AG09319 (cell line): Measurements from ENCODE around the gene S100A4.

Experiments
- DNase-seq: peaks from one replicate; pipeline ENCODE4 v3.0.0-alpha.2; 2010; ENCODE audit warnings: low read depth; ENCODE audit errors: extremely low read depth
- TF ChIP-seq, protein P1 (sequence below): IDR thresholded peaks from 2 replicates; pipeline ENCODE4 v1.5.1; 2011; ENCODE audit warnings: low read depth, mild to moderate bottlenecking, inconsistent platforms, low read length, moderate library complexity

The S100A4 gene

DNA sequence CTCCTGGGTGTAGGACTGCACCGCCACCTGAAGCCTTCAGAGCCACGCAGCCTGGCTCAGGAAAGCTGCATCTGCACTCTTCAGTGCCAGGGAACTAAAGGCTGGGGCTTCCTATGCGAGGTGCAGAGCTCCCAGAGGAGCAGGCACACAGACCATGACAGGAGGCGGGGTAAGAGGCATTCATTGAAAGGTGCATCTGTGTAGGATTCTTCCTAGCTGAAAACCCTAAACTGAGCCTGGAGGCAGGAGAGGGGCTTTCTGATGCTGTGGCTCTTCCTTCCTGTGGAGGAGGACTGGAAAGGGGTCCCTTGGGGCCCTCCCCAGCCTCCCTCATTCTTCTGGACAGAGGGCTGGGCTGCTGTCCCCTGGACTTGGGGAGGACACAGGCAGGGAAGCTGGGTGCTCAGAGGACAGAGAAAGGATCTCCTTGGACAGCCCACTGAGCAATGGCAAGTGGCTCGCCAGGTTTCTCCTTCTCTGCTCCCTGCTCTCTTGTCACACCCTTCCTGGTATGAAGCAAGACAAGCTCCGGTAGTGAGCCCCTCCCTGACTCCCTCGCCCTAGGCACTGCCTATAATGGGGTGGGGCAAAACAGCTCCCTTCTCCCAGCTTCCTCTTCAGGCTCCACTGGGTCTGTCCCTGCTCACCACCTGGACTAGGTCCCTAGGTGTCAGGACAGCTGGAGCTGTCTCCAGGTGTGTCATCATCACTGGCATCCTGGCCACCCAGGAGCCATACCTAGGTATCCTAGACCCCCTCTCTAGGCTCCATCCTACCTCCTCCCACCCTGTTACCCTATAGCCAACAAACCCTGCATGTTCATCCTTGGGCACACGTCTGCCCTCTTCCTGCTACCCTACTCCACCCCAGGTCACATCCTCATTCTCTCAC is 29.9 kb downstream of the S100A4 start:
- TF ChIP-seq, protein P1, sequence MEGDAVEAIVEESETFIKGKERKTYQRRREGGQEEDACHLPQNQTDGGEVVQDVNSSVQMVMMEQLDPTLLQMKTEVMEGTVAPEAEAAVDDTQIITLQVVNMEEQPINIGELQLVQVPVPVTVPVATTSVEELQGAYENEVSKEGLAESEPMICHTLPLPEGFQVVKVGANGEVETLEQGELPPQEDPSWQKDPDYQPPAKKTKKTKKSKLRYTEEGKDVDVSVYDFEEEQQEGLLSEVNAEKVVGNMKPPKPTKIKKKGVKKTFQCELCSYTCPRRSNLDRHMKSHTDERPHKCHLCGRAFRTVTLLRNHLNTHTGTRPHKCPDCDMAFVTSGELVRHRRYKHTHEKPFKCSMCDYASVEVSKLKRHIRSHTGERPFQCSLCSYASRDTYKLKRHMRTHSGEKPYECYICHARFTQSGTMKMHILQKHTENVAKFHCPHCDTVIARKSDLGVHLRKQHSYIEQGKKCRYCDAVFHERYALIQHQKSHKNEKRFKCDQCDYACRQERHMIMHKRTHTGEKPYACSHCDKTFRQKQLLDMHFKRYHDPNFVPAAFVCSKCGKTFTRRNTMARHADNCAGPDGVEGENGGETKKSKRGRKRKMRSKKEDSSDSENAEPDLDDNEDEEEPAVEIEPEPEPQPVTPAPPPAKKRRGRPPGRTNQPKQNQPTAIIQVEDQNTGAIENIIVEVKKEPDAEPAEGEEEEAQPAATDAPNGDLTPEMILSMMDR = no peak
- DNase-seq = no peak

DNA sequence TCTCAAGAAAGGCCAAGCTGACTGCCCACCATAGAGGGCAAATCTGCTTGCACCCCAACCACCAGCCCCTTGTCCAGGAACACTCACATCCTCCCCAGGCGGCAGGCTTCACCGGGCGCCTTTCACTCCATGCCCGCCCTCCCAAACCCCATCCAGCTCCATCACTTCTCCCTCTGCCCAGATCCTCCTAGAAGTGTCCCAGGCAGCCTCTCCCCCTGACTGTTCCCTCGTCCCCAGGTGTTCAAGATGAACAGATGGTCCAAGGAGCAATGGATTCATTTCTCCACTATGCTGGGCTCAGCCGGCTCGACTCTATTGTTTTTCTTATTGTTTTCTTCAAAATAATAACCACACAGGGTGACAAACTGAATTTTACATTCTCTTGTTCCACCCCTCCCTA is 31.9 kb downstream of the S100A4 start:
- TF ChIP-seq, protein P1 = no peak
- DNase-seq = no peak

DNA sequence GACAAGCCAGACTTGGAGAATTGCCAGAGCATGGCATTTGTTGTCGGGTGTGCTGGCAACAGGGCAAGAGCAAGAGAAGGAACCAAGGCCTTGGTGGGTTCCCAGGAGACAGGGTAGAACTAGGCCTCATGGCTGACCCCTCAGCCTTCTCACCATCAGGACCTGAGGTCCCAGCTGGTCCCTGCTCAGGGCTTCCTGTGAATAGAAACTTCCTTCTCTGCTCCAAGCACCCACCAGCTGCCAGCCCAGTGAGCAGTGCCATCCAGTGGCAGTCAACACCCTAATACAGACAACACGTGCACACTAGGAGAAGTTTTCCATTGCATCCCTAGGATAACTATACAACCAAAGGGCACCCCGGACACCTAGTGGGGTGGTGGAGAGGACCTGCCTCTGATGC is 32.6 kb downstream of the S100A4 start:
- no peak for DNase-seq
- TF ChIP-seq, protein P1 = no peak

DNA sequence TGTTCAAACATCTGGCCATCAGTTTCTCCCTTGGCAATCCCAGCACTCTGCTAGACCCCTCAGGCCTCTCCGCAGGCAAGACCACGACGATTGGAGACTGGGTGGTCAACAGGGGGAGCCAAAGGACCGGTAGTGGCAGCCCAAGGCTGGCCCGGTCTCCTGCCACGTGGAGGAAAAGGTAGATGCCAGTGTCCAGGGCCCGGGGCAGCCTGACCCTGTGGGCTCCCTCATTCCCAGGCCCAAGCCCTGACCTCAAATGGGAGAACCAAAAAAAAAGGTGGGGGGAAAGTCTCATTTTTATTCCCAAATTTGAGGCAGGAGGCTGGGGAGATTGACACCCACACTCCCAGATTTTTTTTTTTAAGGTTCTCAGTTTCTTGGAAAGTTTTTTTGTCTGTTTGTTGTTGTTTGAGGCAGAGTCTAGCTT is 34.6 kb downstream of the S100A4 start:
- DNase-seq = no peak
- TF ChIP-seq, protein P1 = peak; percentile 96

- TF ChIP-seq, protein P1 = peak; percentile 64
- DNase-seq = no peak
Observed at GRCh38 chr1:153509729-153510354, 35.8 kb downstream of the S100A4 start.

DNA sequence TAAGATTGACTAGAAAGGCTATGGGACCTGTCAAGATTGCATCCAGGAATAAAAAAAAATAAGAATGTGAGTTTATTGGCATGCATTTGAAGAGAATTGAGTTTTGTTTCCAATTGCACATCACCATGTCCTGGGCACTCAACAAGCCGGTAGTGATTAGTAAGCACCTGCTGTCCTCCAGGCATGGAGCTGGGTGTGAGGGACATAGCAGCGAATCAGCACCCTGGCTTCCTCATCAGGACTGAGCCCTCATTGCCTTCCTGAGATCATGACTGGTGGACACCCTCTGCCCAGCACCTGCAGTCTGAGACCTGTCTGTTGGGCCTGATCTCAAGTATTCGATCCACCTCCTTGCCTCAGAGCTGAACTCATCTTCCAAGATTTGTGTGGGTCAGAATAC is 36.6 kb downstream of the S100A4 start:
- TF ChIP-seq, protein P1 = no peak

GRCh38 chr1:153507926-153508583 is 37.6 kb downstream of the S100A4 start:
- TF ChIP-seq, protein P1 = no peak
- DNase-seq = no peak

More for the DNA sequence above, 36.6 kb downstream of the S100A4 start:
- DNase-seq = no peak
